Lower lobe of right lung (tissue), 2 donors: ENCODE measurements around the gene C22orf23. TPM values are rescaled to one million over a fixed set of nuclear protein-coding genes. Genes with fewer than 3 reads are reported as not detected.

Source experiments
- ATAC-seq, 2 donors: fragments of 200-7000 bp; cut with Tn5 transposase; one replicate each; pipeline ENCODE4 v1.9.1; 2020 to 2022; ENCODE audit warnings: mild to moderate bottlenecking in 2 of 2, moderate library complexity in 2 of 2
- DNase-seq: peaks from one replicate; pipeline ENCODE4 v3.0.0-alpha.2; 2020
- H3K27ac ChIP-seq: fragments of 200-600 bp; one replicate; pipeline ENCODE4 v1.8.0; 2022
- H3K27me3 ChIP-seq: fragments of 200-600 bp; one replicate; pipeline ENCODE4 v1.8.0; 2022; ENCODE audit warnings: low read depth
- H3K36me3 ChIP-seq: fragments of 200-600 bp; one replicate; pipeline ENCODE4 v1.8.0; 2022; ENCODE audit warnings: mild to moderate bottlenecking
- H3K4me1 ChIP-seq: fragments of 200-600 bp; one replicate; pipeline ENCODE4 v1.8.0; 2022
- H3K4me3 ChIP-seq: fragments of 200-600 bp; one replicate; pipeline ENCODE4 v1.8.0; 2022; ENCODE audit warnings: mild to moderate bottlenecking
- H3K9me3 ChIP-seq: fragments of 200-600 bp; one replicate; pipeline ENCODE4 v1.8.0; 2022
- intact Hi-C: fragments of 100-400 bp; cut with DNase I; formaldehyde crosslinking; loops from one replicate; pipeline ENCODE4 v1.11.0; 2022
- total RNA-seq: library from RNA; stranded (reverse); fragmentation: NEBNext Ultra II Directional; extraction: Animal tissue kit (Norgen Biotek cat#: 25700); gene quantifications from one replicate; pipeline ENCODE4 v1.2.1, GENCODE V29; 2021
- TF ChIP-seq, protein P1 (sequence below): fragments of 200-600 bp; IDR thresholded peaks from one replicate; pipeline ENCODE4 v1.8.0; 2022; ENCODE audit warnings: antibody characterized with exemption, mild to moderate bottlenecking
- donor health status: DM: no; HTN: yes; CAD: no; lungs with severe emphysema.

The C22orf23 gene
- total RNA-seq, 1 donor from 2014 or later = 1.2 TPM

DNA sequence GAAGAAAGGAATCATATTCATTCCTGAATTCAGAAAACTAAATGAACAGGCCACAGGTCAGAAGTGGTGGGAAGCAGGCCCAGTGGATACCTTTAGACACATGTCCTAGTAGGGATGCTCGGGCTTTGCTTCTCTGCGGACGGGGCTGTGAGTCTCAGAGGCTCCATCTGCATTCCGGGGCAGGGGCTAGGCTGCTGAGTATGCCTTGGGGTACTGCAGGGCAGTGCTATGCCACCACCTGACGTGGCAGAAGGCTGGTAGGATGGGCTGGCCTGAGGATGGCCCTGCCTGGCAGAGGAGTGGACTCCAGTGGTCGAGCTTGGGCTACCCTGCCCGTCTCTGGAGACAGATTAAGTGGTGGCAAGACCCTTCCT, 9.6 kb downstream of the C22orf23 start:
- ATAC-seq (no peak), DNase-seq (no peak)
- Histone ChIP-seq H3K9me3 (no peaks in the 10 kb centered on the region), H3K4me1 (no peaks in the 10 kb centered on the region), H3K27me3 (no peaks in the 10 kb centered on the region), H3K36me3 (peaks cover 42% of the 10 kb centered on the region), H3K4me3 (no peak overlapping the region), H3K27ac (no peak overlapping the region)
- TF ChIP-seq, protein P1, sequence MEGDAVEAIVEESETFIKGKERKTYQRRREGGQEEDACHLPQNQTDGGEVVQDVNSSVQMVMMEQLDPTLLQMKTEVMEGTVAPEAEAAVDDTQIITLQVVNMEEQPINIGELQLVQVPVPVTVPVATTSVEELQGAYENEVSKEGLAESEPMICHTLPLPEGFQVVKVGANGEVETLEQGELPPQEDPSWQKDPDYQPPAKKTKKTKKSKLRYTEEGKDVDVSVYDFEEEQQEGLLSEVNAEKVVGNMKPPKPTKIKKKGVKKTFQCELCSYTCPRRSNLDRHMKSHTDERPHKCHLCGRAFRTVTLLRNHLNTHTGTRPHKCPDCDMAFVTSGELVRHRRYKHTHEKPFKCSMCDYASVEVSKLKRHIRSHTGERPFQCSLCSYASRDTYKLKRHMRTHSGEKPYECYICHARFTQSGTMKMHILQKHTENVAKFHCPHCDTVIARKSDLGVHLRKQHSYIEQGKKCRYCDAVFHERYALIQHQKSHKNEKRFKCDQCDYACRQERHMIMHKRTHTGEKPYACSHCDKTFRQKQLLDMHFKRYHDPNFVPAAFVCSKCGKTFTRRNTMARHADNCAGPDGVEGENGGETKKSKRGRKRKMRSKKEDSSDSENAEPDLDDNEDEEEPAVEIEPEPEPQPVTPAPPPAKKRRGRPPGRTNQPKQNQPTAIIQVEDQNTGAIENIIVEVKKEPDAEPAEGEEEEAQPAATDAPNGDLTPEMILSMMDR = no peak
- intact Hi-C loops = no loop called here

DNA sequence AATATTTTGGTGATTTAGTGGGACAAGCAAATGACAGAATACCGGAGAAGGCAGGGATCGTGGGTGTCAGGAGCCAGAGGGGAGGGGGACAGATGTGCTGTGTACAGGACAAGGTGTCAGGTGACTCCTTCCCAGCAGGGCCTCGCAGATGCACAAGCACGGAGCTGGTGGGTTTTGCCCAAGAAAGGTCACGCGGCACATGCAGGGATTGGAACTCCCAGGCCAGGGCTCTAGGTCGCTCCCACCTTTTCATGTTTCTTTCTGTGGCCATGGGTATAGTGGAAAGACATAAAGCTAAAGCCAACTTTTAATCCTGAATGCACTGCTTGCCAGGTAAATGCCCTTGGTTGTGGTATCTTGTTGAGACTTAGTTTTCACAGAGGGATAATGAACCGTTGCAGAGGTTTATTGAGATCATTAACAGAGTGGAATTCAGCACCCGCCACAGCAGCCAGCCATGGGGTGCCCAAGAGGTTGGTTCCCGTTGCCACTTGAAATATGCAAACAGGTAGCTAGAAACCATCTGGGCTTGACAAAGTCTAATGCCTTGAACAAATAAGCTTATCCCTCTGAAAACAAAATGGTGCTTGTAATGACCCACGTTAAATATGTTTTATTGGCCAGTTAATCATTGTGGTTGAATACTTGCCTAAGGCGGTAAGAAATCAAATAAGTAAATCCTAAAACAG, 10.1 kb downstream of the C22orf23 start:
- Histone ChIP-seq H3K9me3 (no peaks in the 10 kb centered on the region), H3K27me3 (no peaks in the 10 kb centered on the region), H3K36me3 (peaks cover 48% of the 10 kb centered on the region), H3K4me3 (no peak overlapping the region), H3K4me1 (no peaks in the 10 kb centered on the region), H3K27ac (no peak overlapping the region)
- intact Hi-C loops = no loop called here
- ATAC-seq = no peak
- TF ChIP-seq, protein P1 = no peak
- no peak for DNase-seq

DNA sequence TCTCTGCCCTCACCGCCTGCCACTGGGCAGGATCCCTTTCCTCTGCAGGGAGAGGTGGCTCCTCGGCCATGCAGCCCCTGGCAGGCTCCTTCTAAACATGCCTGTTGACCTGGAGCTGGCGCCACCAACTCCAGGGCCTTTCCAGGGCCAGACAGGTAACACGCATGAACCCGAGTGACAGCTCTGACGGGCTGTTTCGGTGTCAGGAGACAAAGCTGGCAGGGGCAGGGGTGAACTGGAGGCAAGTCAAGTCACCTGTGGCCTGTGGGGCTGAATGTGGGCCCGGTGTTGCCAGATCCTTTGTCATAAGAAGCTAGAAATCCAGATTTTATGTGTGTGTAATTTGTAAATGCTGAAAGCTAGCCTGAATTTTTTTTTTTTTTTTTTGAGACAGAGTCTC, 11.3 kb downstream of the C22orf23 start:
- Histone ChIP-seq H3K4me3 (no peak overlapping the region), H3K9me3 (no peaks in the 10 kb centered on the region), H3K27ac (no peak overlapping the region), H3K4me1 (no peaks in the 10 kb centered on the region), H3K36me3 (peaks cover 59% of the 10 kb centered on the region), H3K27me3 (no peaks in the 10 kb centered on the region)
- TF ChIP-seq, protein P1 = no peak
- ATAC-seq (no peak), DNase-seq (no peak)
- intact Hi-C loops = no loop called here

DNA sequence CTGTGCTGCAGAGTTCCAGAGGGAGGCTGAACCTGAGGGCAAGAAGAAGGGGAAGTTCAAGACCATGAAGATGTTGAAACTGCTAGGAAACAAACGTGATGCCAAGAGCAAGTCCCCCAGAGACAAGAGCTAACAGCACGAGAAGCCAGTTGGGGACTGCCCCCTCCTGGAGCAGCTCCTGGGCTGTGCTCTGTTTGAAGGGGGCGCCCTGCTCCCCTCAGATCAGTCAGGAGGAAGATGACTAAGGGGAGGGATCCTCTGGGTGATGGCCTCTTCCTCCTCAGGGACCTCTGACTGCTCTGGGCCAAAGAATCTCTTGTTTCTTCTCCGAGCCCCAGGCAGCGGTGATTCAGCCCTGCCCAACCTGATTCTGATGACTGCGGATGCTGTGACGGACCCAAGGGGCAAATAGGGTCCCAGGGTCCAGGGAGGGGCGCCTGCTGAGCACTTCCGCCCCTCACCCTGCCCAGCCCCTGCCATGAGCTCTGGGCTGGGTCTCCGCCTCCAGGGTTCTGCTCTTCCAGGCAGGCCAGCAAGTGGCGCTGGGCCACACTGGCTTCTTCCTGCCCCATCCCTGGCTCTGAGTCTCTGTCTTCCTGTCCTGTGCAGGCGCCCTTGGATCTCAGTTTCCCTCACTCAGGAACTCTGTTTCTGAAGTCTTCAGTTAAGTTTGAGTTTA, 12.6 kb downstream of the C22orf23 start:
- Histone ChIP-seq H3K36me3 (peaks cover 69% of the 10 kb centered on the region), H3K27ac (no peak overlapping the region), H3K4me3 (no peak overlapping the region), H3K27me3 (no peaks in the 10 kb centered on the region), H3K9me3 (no peaks in the 10 kb centered on the region), H3K4me1 (no peaks in the 10 kb centered on the region)
- ATAC-seq (no peak), DNase-seq (no peak)
- intact Hi-C loops = no loop called here
- TF ChIP-seq, protein P1 = no peak

DNA sequence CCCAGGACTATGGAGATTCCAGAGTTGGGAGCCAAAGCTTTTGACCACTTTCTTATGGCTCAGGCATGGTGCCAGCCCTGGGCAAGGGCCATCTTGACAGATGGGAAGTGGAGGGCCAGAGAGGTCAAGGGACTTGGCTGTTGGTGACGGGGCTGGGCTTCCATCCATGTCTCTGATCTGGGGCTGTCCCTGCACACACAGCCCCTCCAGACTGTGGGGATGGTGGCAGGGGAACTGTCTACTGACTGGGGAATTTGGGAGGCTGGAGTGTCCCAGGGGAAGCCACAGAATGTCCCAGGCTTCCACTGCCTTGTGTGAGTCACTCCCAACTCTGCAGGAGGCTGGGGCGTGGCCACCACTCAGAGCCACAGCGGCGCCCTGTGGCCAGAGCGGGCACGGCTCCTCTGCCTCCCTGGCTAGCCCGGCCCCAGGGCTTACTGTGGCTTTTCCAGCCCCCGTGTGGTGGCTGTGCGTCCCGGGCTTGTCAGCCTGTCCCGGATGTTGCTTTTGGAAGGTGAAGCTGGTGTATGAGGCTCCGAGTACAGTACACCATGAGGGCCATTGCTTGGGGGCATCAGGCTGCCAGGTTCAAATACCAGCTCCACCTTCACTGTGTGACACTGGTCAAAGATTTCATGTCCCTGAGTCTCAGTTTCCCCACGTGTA, 19.6 kb downstream of the C22orf23 start:
- intact Hi-C loops = no loop called here
- TF ChIP-seq, protein P1 = peak; percentile 97
- no peaks in the 10 kb centered on the region for H3K9me3 ChIP-seq
- peak overlapping the region; percentile 6 for H3K4me3 ChIP-seq
- H3K36me3 ChIP-seq = peaks cover 50% of the 10 kb centered on the region
- DNase-seq (peak; percentile 94), ATAC-seq (peak; percentile 92 to 96)
- peaks cover 47% of the 10 kb centered on the region for H3K4me1 ChIP-seq
- peak overlapping the region; percentile 56 for H3K27ac ChIP-seq
- no peaks in the 10 kb centered on the region for H3K27me3 ChIP-seq
